ENCODE results near the gene SFXN5. TPM values are rescaled to one million over a fixed set of nuclear protein-coding genes. Genes with fewer than 3 reads are reported as not detected.

Gene SFXN5
- total RNA-seq, 1 donor from 2014 or later, result 21.9 TPM

GRCh38 chr2:72925328-72925943 lies 146.1 kb downstream of the SFXN5 start:
- no peak for DNase-seq (ENCODE audit: low spot score)

GRCh38 chr2:72924353-72925240 lies 146.9 kb downstream of the SFXN5 start:
- no peak for DNase-seq (ENCODE audit: low spot score)

DNA sequence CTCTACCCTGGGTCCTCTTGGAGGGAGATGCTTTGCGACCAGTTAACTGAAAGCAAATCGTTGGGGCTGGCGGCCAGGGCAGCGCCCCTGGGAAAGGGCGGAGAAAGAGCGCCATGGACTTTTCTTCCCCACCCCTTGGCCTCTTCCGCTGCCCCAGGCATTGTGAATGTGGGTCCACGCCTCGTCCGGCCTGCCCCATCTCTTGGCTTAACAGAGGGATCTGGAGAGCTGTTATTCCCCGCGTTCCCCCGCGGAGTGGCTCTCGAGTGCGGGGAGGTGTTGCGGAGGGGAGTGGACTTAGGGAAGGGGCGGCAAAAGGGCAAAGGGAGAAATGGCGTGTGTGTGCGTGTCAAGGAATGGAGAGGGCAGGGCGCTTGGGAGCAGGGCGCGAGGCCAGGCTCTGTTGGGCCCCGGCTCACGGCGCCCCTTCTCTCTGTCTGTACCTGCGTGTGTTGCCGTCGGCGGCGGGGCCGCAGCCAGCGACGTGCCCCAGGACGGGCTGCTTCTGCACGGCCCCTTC lies 147.6 kb downstream of the SFXN5 start:
- no peak for DNase-seq (ENCODE audit: low spot score)

DNA sequence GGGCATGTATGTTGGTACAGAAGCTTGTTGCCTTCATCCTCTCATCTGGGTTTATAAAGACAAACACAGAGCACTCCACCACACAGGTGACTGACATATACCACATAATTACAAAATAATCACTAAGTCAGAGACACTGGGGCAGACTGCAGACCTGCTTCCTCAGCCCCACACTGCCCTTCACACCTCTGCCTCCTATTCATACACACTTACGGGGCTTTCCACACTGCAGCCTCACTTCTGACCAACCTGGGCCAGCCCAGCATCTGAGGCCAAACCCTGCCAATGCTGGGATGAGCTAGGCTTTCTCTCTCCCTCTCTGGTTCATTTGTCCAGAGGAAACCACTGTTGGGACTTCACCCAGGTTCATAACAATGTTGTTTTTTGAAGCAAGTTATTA lies 149.7 kb downstream of the SFXN5 start:
- DNase-seq (ENCODE audit: low spot score), result no peak

GRCh38 chr2:72921088-72921851 lies 150.2 kb downstream of the SFXN5 start:
- DNase-seq (ENCODE audit: low spot score), result no peak

DNA sequence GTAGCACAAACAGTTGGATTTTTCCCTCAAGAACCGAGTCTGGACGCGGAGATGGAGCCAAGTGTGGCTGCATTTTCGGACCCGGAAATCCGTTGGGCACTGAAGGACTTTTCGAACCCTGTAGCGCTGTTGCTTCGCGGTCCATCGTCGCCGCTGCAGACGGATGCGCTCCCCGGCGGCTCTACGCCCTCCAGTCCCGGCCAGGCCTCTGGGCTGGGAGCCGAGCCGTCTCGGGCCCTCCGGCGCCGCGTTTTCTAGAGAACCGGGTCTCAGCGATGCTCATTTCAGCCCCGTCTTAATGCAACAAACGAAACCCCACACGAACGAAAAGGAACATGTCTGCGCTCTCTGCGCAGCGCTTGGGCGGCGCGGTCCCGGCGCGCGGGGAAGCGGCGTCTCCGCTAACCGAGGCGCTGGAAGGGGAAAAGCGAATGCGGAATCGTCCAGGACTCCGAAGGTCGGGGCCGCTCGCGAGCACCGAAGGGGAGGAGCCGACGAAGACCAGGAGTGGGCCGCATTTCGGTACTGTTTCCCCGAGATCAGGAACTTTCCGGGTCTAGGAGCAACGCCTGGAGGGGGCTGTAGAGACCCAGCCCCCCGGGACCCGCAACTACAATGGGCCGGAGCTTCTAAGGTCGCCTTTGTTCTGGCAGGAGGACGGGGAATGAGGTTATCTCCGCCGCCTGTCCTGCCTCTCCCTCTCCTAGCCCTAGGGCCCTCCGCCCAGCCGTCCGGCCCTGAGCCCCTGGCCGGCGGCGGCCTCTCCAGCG lies 151.0 kb downstream of the SFXN5 start:
- no peak for DNase-seq (ENCODE audit: low spot score)

DNA sequence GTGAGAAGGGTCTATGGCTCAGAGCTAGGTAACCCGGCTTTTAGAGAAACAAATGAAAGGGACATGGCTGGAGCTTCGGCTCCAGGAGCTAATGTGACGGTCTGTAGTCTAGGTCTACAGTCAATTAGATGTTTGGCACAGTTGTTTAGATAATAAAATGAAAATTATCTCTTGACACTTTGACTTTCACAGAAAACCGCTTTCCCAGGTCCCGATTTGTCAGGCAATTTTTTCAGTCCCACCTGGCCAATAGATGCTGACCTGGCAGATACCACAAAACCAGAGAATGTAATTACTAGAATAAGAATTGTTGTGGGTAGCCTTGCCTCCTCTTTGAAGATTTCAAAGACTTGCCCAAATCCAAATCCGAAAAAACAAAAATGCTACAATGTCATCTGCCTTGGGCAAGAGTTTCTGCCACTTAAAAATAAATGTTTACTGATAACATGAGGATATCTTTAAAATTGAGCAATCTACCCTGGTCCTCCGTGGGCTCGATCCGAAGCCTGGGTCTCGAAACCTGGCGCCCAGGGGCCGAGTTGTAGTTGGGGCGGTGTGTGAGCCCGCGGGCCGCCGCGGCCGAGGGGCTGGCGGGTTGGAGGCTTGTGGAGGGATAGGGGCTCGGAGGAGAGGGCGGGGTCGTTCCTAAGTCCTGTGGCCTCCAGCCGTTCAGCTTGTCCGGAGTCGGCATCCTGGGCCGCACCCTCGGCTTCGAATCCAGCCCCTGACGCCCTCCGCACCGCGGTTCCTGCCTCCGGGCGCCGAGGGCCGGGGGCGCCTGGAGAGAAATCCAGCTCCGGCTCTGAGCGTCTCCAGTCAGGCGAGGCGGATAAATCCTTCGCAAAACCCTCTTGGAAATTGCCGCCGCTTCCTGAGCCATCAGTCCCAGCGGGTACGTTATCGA lies 151.8 kb downstream of the SFXN5 start:
- DNase-seq (ENCODE audit: low spot score), result no peak

DNA sequence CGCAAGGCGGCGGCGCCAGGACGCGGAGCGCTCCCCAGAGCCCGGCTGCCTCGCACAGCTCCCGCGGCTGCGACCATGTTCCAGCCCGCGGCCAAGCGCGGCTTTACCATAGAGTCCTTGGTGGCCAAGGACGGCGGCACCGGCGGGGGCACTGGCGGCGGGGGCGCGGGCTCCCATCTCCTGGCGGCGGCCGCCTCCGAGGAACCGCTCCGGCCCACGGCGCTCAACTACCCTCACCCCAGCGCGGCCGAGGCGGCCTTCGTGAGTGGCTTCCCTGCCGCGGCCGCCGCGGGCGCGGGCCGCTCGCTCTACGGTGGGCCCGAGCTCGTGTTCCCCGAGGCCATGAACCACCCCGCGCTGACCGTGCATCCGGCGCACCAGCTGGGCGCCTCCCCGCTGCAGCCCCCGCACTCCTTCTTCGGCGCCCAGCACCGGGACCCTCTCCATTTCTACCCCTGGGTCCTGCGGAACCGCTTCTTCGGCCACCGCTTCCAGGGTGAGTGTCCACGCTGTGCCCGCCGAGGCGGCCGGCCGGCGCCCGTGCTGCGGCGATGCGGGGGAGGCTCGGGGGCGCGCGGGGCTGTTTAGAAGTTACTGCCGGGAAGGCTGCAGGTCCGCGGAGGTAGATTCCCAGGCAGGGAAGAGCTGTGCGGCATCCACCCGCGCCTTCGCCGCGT lies 153.5 kb downstream of the SFXN5 start:
- DNase-seq (ENCODE audit: low spot score), result no peak

DNA sequence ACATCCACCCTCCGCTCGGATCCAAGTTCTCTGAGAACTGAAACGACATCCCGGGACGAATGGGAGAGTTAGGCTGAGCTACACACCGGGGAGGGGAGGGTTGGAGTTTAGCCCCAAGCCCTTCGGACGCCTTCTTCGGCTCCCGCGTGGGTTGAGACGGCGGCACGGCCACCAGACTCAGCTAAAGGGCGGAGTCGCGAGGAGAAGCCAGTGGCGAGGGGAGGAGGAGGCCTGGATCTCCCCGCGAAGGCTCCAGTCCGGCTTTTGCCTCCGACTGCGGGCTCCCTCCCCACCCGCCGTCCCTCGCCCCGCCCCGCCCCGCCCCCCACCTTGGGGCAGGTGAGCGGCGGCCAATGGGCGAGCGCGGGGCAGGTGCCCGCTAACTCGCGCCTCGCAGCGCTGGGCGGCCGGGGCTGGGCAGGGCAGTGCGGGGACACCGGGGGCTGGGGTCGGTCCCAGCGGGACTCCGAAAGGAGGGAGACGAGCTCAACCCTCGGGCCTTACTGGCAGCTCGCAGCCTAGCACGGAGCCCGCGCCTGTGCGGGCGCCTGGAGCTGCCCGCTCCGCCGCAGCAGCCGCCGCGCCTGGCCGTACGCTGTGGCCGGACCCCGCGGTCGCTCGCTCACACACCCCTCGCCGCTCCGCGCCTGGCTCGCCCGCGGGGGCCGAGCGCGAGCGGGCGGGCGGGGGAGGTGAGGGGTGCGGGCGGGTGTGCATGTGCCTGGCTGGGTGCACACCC lies 154.2 kb downstream of the SFXN5 start, which contains the start of gene EMX1:
Gene EMX1 (plus strand): TSS at position 382 of the 739 bp plus-strand sequence. CDS start 334 bp downstream, at position 716.
- DNase-seq (ENCODE audit: low spot score), result peak; percentile 60

GRCh38 chr2:72916743-72917137 lies 154.8 kb downstream of the SFXN5 start:
- DNase-seq (ENCODE audit: low spot score), result no peak

DNA sequence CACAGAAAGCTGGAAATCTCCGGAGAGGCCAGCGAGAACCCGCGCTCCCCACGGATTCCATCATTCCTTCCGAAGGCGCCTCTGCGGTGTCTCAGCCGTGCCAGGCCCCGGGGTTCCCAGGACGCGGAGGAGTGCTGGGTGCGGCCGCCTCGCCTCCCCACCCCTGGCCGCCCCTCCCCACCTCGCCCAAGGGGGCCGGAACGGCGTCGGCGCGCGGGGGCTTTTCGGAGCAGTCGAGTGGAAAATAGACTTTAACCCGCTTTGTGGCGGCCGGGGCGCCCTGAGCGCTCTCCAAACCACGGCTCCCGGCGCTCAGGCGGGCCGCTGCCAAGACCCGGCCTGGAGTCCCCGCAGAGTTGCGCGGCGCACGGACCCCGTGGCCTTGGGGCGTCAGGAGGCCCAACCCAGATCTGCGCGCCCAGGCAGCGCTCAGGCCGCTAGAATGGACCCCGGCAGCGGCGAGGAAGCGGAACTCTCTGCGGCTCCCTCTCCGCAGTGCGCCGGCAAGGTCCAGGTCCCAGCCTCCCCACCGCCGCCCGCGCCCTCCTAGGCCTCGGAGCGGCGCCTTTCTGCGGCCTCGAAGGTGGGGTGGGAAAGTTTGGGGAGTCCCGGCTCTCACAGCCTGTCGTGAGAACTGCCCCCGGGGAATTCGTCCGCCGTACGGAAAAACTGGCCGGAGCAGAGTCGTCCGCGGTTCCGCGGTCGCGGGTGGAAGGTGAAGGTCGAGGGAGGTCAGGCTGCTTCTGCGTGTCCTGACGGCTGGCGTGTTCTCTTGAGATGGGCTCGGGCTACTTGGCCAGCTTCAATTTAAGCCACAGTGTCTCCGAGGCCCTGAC lies 155.4 kb downstream of the SFXN5 start:
- DNase-seq (ENCODE audit: low spot score), result peak; percentile 59

DNA sequence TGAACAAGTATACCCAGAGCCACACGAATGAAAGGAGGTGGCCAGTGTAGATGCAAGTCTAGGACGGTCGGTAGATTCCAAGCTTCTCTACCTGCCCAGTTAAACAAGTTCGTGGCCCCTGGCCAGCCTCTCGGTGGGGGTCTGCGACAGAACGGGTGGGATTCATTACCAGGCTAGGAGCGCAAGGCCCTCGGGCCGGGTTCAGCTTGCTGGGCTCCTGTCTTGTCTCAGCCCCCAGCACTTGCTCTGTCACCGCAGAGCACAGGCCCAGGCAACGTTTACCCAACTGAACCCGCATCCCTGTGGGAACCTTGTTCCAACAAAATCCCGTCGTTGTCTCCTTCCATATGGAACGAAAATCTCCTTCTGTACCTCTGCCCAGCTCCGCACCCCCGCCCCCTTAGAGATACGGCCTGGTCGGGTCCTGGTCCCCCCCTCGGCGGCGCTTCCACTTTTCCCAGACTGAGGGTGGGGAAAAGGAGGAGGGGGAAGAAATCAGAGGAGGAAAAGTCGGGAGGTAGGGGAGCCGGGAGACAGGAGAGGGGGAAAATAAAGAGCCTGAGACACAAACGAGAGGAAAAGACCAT lies 156.1 kb downstream of the SFXN5 start:
- no peak for DNase-seq (ENCODE audit: low spot score)

DNA sequence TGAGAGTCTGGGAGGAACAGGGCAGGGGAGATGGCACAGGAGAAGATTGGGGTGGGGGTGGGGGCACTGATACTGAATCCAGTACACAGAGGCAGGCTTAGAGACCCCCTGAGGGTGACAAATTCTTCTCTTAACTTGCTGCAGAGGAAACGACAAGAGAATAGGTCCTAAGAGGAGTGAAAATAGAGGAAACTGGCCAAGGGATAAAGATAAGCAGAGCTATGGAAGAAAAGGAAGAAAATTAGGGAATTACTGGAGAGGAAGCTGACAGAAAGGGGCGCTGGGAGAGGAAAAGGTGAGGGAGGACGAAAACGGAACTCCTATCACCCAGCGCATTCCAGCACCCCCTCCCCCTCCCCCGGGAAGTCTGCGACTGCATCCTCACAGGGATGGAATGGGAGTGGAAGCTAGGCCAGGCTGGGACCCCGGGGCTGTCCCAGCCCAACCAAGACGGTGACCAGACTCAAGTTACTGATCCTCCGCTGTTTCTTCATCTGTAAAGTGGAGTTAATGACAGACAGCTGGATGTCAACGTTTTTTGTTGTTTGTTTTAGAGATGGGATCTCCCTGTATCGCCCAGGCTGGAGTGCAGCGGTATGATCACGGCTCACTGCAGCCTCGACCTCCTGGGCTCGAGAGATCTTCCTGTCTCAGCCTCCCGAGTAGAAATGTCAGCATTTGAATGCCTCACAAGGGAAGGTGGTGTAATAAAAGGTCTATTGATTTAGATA lies 156.8 kb downstream of the SFXN5 start:
- no peak for DNase-seq (ENCODE audit: low spot score)

DNA sequence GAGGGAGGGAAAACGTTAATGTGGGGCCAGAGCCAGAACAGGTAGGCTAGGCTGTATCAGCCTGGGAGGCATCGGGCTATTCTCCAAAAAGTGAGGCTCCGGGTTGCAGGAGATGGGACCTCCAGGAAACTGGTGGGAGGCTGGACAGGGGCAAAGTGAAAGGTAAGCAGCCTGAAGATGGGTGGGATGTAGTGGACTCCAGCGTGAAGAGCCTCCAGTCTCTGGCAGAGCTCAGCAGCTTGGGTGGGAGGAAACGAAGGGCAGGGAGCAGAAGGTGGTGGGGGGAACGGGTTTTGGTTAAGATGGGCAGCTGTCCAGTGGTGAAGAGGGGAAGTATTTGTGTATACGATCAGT lies 157.3 kb downstream of the SFXN5 start:
- DNase-seq (ENCODE audit: low spot score), result no peak

- no peak for DNase-seq (ENCODE audit: low spot score)
These were observed 157.9 kb downstream of the SFXN5 start for GRCh38 chr2:72913486-72914205.

DNA sequence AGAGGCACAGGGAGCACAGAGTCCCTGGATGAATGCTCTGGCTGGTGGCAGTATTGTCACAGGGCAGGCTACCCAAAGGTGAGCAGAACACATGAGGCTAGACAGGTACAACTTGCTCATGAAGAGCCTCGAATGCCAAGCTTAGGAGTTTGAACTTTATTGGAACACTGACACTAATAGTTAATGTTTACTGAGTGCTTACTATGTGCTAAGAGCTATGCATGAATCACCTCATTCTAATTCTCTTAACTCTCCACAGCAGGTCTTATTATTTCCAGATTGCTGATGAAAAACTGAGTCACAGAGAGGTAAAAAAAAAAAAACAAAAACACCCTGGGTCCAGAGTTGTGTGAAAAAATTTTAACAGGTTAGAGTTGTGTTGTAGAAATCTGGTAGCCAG lies 160.3 kb downstream of the SFXN5 start:
- DNase-seq (ENCODE audit: low spot score), result no peak

Data from mucosa of gallbladder (tissue), 1 donor.